Left colon (tissue), 2 donors: ENCODE results near the gene FBLL1. TPM values are rescaled to one million over a fixed set of nuclear protein-coding genes. Genes with fewer than 3 reads are reported as not detected.
A peak's percentile ranks its signal among the peaks of the same experiment; 100 is the strongest.
"Not testable (repeated sequence)": the region's sequence is repeated elsewhere in the genome, so short reads cannot be mapped to it uniquely, and the experiment has no call there.

Experiments
- ATAC-seq: fragments of 200-7000 bp; cut with Tn5 transposase; one replicate; pipeline ENCODE4 v1.9.1; 2020; ENCODE audit warnings: mild to moderate bottlenecking, moderate library complexity
- DNase-seq, 2 donors: peaks; one replicate each; pipeline ENCODE4 v3.0.0-alpha.2; 2020
- intact Hi-C, 2 donors: fragments of 100-400 bp; cut with DNase I in 1 of 2; cut with micrococcal nuclease in 1 of 2; formaldehyde crosslinking; loops; one replicate each; pipeline versions ENCODE4 v1.11.2 to v1.14.0; 2022; cut with DNase I, micrococcal nuclease
- total RNA-seq, 2 donors: library from RNA; stranded (reverse); fragmentation: NEBNext Ultra II Directional; extraction: Animal tissue kit (Norgen Biotek cat#: 25700); gene quantifications; one replicate each; pipeline ENCODE4 v1.2.1, GENCODE V29; 2021
- donor health status: DM: no; HTN: no; CAD: no.
- donor health status: DM: yes; HTN: yes; CAD: no.

The FBLL1 gene
- total RNA-seq, 2 donors from 2014 or later: not detected

DNA sequence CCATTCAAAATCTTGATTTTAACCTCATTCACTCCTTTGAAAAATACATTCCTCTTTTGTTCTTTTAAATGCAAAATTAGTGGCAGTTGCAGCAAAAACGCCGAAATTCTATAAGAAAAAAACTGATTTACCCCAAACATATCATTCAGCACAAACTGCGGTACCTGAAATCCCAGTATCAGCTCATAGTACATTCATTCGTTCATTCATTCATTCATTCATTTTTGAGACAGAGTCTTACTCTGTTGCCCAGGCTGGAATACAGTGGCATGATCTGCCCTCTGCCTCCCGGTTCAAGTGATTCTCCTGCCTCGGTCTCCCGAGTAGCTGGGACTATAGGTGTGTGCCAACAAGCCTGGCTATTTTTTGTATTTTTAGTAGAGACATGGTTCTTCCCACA, 20.4 kb downstream of the FBLL1 start:
- intact Hi-C loops: no loop called here
- no peak for ATAC-seq

DNA sequence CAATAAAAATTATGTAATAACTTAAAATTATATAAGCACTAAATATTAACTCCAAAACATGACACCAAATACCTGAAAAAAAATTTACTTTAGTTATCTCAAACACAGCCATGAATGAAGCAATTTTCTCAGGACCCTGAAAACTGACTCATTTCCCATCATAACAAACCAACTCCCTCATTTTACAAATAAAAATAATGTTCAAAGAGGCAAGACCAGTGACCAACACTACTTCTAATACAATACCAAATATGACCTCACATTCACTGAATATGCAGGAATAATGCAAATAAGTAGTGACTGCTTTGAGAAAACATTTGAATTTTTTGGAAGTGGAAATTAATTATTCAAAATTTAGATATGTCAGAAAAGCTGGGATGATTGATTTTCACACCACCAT, 21.6 kb downstream of the FBLL1 start:
- ATAC-seq: no peak
- no peak for DNase-seq
- intact Hi-C loops: no loop called here

More for the DNA sequence above, 20.4 kb downstream of the FBLL1 start:
- DNase-seq: no peak

GRCh38 chr5:168552146-168552545, 23.0 kb downstream of the FBLL1 start:
- ATAC-seq: no peak
- intact Hi-C loops: no loop called here

DNA sequence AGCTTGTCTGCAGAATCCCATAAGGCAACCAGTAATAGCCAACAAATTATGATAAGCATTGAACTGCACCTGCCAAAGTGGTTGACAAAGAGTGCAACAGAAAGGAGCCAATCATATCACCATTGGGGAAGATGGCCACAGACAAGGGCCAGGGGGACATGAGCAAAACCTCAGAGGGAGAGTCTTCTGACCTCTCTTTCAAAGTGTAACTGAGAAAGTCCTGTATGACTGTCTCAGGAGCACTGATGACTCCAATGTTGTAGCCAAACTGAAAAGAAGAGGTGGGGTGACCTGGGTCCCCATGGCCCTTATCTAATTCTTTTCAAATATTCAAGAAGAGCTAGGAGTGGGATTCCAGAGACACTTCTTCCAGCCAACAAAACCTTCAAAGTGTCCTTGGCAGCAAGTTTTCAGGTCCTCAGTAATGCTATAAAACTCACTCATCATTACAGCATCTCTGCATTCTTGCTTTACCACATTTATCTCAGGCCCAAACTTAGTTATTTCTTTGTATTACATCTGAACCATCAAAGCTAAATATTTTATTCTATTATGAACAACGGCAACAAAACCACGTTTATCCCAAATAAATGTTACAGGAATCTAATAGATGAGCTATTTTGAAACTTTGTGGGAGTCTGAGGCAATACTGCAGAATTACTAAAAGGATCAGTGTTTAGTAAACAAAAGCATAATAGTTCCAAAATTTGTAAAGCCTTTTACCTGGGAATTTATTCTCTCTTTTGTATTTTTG, 24.4 kb downstream of the FBLL1 start:
- no peak for DNase-seq
- intact Hi-C loops: no loop called here
- ATAC-seq: no peak

More at GRCh38 chr5:168552146-168552545, 23.0 kb downstream of the FBLL1 start:
- no peak for DNase-seq

GRCh38 chr5:168557389-168557788, 28.3 kb downstream of the FBLL1 start:
- intact Hi-C loops: no loop called here
- DNase-seq: no peak
- no peak for ATAC-seq

- intact Hi-C loops: no loop called here
- no peak for DNase-seq
- ATAC-seq: peak; percentile 51
Observed at GRCh38 chr5:168562279-168562678, 33.2 kb downstream of the FBLL1 start.

- no peak for ATAC-seq
- intact Hi-C loops: no loop called here
- DNase-seq: no peak
Observed at GRCh38 chr5:168563959-168564358, 34.9 kb downstream of the FBLL1 start.

- DNase-seq (no peak), ATAC-seq (no peak)
- intact Hi-C loops: no loop called here
Observed at GRCh38 chr5:168568738-168569137, 39.6 kb downstream of the FBLL1 start.

- ATAC-seq (peak; percentile 69), DNase-seq (no peak)
- intact Hi-C loops: no loop called here
Observed at GRCh38 chr5:168570490-168571328, 41.6 kb downstream of the FBLL1 start.

GRCh38 chr5:168573663-168574062, 44.6 kb downstream of the FBLL1 start:
- intact Hi-C loops, ATAC-seq, DNase-seq: not testable (repeated sequence)

DNA sequence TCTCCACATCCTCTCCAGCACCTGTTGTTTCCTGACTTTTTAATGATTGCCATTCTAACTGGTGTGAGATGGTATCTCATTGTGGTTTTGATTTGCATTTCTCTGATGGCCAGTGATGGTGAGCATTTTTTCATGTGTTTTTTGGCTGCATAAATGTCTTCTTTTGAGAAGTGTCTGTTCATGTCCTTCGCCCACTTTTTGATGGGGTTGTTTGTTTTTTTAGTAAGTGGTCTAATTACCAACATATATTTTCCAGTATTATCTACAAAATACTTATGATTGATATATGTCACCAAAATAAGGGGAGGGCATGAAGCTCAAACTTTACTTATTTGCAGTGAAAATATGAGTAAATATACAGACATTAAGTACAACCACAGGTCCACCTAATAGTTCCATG, 45.1 kb downstream of the FBLL1 start:
- ATAC-seq, intact Hi-C loops, DNase-seq: not testable (repeated sequence)

- intact Hi-C loops: no loop called here
- DNase-seq: no peak
- ATAC-seq: no peak
Observed at GRCh38 chr5:168575391-168576372, 46.6 kb downstream of the FBLL1 start.

DNA sequence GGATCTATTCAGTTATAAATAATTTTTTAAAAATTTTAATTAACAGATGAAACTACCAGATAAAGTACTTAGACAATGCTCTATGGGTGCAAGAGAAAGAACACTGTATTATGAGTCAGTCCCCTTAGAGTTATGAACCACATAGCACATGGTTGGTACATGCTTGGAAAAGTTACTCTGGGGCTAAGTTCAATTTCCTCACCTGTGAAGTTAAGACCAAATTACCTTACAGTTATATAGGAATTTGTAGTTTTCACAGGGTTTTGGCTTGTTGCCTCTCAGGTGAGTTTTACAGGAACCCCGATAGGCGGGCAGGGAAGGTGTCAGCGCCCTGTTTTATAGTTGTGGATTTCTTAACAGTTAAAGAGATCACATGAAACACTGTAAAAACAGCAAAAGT, 48.9 kb downstream of the FBLL1 start:
- DNase-seq (no peak), ATAC-seq (peak; percentile 14)
- intact Hi-C loops: no loop called here

DNA sequence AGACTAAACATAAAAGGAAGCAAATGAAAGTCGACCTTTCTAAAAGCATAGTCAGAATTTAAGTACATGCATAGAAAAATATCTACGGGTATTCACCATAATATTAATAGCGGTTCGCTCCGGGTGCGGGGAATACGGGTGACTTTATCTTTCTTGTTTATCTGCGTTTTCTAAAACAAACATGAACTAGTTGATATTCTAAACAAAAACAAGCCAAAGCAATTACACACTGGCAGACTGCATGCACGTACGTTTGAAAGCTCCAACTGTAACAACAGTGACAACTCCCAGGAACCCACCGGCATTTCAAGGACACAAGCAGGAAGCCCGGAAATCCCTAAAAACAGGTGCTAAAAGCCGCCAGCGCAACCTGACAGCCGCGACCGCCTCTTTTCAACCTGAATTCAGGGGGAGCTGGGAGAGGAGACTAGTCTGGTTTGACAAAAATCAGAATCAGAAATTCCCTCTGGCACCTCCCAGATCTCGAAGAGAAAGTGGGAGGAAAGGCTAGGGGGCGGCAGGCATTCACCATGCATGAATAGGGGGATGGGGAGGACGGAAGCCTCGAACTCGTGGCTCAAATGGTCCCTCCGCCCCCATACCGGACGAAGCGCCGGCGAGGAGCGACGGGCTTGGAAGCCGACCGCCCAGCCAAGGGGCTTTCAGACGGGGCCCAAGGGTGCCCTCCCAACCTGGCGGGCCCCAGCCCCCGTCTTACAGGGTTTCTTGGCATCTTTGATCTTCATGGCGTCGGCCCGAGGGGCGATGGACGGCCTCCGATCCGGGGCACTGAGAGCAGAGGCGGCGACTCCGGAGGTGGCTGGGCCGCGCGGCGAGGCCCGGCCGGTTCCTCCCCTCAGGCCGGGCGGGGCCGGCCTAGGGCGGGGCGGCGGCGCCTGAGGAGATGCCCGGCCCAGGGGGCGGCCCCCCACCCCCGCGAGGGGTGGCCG, 49.7 kb downstream of the FBLL1 start, which contains the start of gene PANK3:
Gene PANK3, minus strand, starts transcription at position 831 of the 950 bp plus-strand sequence. Its CDS starts 85 bp downstream, at position 746.
- intact Hi-C loops: no loop called here
- ATAC-seq: peak; percentile 79
- DNase-seq: no peak

- peak; percentile 98 to 99 for DNase-seq
- intact Hi-C loops: no loop called here
- peak; percentile 92 for ATAC-seq
Observed at GRCh38 chr5:168579488-168580226, 50.6 kb downstream of the FBLL1 start.

- ATAC-seq: no peak
- intact Hi-C loops: no loop called here
- no peak for DNase-seq
Observed at GRCh38 chr5:168580227-168580508, 51.1 kb downstream of the FBLL1 start.
